ENCODE results near the gene SHOC1. TPM values are rescaled to one million over a fixed set of nuclear protein-coding genes. Genes with fewer than 3 reads are reported as not detected.
"Not testable (repeated sequence)": the region's sequence is repeated elsewhere in the genome, so short reads cannot be mapped to it uniquely, and the experiment has no call there.

SHOC1 gene
- polyA plus RNA-seq, 5 donors = 0.27 to 0.46 (median 0.43) TPM

GRCh38 chr9:111805830-111806241, 11.1 kb upstream of the SHOC1 start:
- no peak for DNase-seq

GRCh38 chr9:111805262-111805661, 10.5 kb upstream of the SHOC1 start:
- DNase-seq = no peak

DNA sequence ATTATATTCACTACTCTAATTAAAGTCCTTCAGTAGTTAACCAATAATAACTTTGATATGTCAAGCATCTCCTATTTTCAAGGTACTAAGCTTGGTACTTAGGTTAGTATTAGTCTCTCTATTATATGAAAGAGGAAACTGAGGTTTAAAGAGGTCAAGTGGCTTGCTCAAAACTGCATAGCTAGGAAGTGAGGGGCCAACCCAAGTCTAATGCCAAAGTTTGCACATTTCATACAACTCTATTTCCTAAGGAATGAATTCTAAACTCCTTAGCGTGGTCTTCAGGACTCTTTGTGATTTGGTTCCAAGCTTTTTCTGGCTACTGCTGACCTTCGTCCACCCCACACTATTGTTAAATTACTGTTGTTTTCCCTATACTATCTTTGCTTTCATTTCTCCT, 9.9 kb upstream of the SHOC1 start:
- DNase-seq = no peak

- no peak for DNase-seq
These were observed 9.2 kb upstream of the SHOC1 start for GRCh38 chr9:111803924-111804323.

DNA sequence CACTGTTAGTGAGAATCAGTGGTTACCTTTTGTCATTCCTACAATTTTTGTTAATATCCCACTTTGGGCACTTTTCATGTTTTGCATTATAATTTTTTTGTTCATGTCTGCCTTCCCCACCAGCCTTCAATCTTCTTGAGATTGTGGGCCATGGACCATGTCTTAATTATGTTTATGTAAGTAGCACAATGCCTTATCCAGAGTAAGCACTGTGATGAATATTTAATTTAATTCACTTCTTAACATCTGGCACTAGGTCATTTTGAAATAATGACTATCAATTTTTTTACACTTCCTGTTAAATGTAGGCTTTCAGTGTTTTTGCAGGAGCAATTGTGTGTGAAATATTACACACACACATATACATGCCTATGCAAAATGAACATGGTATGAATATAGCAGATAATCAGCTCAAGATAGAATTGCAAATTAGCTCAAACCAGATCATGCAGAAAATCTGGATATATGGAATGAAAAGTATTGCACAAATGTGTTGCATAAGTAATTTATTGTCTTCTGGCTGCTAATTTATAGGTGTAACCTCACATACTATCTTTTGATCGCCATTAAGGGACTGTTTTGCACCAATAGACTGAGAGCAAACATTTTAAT, 5.3 kb upstream of the SHOC1 start:
- no peak for DNase-seq

DNA sequence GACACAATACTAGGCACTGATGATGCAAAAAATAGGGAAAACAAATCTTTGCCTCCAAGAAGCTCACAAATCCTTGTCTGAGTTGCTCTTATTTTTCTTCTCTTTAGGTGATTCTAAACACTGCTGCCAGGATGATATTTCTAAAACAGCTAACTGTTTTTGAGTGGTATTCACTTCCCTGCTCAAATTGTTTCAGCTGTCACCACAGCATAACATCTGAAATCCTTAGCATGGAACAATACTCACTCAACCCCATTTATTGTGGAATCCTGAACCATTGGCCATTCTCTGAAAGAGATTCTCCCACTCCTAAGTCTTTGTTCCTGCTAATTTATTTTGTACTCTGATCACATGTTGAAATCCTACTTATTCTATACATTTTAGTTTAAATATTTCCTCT, 4.8 kb upstream of the SHOC1 start:
- no peak for DNase-seq

DNA sequence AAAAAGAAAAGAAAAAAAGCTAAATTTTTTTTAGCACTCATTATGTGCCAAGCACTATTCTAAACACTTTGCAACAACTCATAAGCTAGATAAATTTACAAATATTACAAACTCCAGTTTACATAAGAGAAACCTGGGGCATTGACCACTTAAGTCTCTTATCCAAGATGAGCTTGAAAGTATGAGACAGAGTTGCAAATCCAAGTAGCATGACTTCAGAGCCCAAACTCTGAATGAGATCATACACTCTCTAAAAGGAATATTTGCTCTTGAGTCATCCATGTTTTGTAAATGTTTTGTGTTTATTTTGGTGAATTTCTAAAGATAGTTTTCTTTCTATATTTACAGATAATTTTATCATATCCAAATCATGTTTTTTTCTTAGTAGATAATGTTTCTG, 4.0 kb upstream of the SHOC1 start:
- DNase-seq = no peak

DNA sequence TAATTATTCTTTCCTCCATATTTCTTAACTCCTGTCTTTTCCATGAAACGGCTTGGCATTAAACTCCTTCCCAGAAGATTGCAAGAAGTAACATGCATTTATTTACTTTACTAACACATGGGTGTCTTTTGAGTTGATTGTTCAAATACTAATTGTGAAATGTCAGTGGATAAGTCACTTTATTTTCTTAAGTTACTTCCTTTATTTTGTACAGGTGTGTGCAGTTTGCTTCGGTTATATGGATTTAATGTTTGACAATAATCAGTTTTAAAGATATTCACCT, 761 bp upstream of the SHOC1 start:
- DNase-seq = no peak

DNA sequence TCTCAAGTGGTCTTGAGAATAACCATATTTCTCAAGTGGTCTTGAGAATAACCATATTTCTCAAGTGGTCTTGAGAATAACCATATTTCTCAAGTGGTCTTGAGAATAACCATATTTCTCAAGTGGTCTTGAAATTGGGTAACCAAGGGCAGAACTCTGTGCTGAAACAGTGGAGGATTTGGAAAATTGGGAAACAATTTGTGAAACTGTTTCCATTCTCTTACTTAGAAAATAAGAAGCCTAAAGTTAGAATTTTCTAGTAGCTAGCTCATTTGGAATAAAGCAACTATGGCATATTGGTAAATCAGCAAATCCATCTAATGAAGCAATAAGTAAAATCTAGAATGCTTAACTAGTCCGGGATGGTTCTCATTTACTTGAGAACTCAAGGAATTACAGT, 2.9 kb downstream of the SHOC1 start:
- DNase-seq = not testable (repeated sequence)

GRCh38 chr9:111789881-111790280, 4.9 kb downstream of the SHOC1 start:
- DNase-seq = no peak

GRCh38 chr9:111783857-111784256, 10.9 kb downstream of the SHOC1 start:
- peak; percentile 53 to 55 for DNase-seq

GRCh38 chr9:111783424-111783823, 11.3 kb downstream of the SHOC1 start:
- DNase-seq = no peak

DNA sequence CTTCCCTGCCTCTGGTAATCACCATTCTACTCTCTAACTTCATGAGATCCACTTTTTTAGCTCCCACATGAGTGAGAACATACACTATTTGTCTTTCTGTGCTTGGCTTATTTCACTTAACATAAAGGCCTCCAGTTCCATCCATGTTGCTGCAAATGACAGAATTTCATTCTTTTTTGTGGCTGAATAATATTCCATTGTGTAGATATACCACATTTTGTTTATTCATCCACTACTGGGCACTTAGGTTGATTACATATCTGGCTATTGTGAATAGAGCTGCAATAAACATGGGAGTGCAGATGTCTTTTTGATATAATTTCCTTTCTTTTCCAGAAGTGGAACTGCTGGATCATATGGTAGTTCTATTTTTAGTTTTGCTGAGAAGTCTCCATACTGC, 28.7 kb downstream of the SHOC1 start:
- no peak for DNase-seq

- DNase-seq = no peak
These were observed 32.2 kb downstream of the SHOC1 start for GRCh38 chr9:111762556-111762955.

DNA sequence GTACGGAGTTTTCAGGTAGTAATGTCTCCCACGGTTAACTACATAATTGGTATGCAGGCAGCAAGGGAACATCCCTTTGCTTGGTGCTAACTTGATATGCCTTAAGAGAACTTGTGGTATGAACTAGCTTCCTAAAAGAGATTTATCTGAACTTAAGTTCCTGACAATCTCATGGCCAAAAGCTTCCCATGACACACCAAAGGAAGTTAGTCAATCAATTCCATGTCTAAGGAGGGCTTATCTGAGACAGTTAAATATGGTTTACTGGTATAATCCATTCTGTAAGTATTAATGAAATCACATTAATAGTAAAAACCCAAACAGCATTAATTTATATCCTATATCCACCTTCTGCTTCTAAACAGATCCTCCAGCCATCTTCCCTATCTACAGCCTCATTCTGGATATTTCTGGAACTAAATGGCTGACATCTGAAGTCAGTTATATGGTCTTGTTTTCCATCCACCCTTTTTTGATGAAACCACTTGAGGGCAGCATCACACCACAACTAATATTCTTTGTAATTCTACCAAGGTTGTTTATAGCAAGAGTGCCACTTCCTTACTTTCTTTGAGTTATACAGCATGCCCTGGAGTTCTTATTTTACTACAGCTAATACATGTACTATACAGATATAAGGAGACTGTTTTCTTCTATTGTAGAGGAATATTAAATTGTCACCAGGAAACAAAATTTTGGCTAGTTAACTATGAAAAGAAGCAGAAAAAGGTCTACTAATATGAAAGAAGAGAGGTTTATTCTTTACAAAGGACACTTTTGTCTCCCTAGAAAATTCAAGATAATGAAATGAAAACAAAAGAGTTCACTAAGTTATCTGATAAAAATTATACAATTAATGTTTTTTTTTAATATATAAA, 34.7 kb downstream of the SHOC1 start:
- DNase-seq = peak; percentile 64 to 74

DNA sequence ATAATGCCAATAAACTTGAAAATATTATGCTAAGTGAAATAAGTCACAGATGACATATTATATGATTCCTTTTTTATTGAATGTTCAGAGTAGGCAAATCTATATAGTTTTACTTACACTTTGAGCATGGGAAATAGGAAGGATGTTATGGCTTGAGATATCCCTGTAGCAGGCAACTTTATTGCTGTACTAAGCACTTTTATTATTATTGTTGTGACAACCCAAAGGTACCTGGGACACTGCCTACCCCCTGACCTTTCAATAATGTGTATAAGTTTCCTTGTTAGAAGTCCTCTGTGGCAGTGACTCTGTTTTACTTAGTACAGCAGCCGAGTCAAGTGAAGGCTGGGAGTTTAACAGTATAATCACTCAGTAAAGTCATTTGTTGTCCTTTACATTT, 39.9 kb downstream of the SHOC1 start:
- DNase-seq = no peak

DNA sequence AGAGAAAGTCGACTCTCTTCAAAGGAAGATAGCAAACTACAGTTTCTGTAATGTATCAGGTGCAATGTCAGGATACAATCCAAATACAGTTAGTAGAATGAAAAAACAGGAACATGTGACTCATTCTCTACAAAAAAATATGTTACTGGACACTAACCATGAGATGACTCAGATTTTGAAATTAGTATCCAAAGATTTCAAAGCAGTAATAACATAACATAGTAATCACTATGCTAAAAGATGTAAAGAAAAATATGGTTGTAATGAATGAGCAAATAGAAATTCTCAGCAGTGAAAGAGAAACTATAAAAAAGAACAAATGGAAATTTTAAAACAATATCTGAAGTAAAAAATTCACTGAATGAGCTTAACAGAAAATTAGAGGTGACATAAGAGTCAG, 42.3 kb downstream of the SHOC1 start:
- DNase-seq = no peak

Other genes with a start within 250 kb of the SHOC1 start
- gene PTGR1, start 195.3 kb downstream of the SHOC1 start, polyA plus RNA-seq (ENCODE audit: insufficient read depth in 1 of 5, insufficient read length in 5 of 5, low replicate concordance in 1 of 5) = 100 to 1,000 TPM in 1 of 5 donors, 10 to 100 TPM in 4; 47.1 to 100 (median 93.2) TPM
- 10 to 100 TPM; 11.2 to 14.8 (median 13.5) TPM for gene DNAJC25, start 163.6 kb downstream of the SHOC1 start, polyA plus RNA-seq (ENCODE audit: insufficient read depth in 1 of 5, insufficient read length in 5 of 5, low replicate concordance in 1 of 5)
- 10 to 100 TPM; 64.4 to 92.3 (median 71.3) TPM for gene GNG10, start 133.3 kb downstream of the SHOC1 start, polyA plus RNA-seq (ENCODE audit: insufficient read depth in 1 of 5, insufficient read length in 5 of 5, low replicate concordance in 1 of 5)
- gene UGCG, start 101.9 kb upstream of the SHOC1 start, polyA plus RNA-seq (ENCODE audit: insufficient read depth in 1 of 5, insufficient read length in 5 of 5, low replicate concordance in 1 of 5) = 10 to 100 TPM; 41.9 to 69.7 (median 56.2) TPM

All from right lung (tissue), 5 donors.